GM19455 (cell line): Measurements from ENCODE around the gene PHOX2A.

Experiments used
- ATAC-seq: cut with Tn5 transposase; IDR thresholded peaks from one replicate; pipeline ENCODE4 v1.9.1; 2021; ENCODE audit not compliant: unreplicated experiment

PHOX2A gene

GRCh38 chr11:72189455-72190250 is 54.3 kb downstream of the PHOX2A start:
- ATAC-seq, result no peak
